Mesenteric fat pad (tissue), 1 donor: Measurements from ENCODE around the gene MEIS2. TPM values are rescaled to one million over a fixed set of nuclear protein-coding genes. Genes with fewer than 3 reads are reported as not detected.

Experiments
- DNase-seq: peaks from one replicate; pipeline ENCODE4 v3.0.0-alpha.2; 2020; ENCODE audit warnings: low spot score
- total RNA-seq: library from RNA; stranded (reverse); fragmentation: NEBNext Ultra II Directional; extraction: Animal tissue kit (Norgen Biotek cat#: 25700); gene quantifications from one replicate; pipeline ENCODE4 v1.2.1, GENCODE V29; 2021
- donor health status: DM: yes; HTN: yes; CAD: no.

MEIS2 gene
- total RNA-seq, 1 donor from 2014 or later = 21.5 TPM

DNA sequence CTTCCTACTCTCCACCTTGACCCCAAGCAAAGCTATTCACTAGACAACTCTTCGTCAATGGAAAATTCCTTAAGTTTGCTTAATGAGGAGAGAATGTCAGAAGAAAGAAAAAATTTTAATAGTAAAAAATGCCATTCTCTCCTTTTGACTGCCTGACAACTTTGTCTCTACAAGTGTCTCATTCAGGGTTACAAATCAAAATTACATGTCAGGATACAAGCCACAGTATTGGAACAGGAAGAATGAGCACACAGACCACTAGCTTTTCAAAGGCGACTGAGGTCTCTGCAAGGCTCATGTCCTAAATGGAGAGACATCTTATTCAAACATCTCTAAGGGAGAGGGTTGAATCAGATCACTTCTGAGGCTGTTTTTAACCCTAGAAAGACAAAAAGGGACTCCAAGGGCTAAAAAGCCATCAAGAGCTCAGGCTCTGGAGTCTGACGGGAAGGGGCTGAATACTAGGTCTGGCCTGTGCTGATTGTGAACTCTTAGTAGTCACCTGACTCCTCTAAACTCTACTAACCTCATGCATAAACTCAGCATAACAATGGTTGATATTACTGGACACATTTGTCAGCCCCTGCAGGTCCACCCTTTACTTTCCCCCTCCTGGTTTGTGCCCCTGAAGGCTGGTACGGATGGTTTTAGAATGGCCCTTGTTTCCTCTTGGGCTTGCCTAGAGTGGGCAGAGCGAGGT lies 12.8 kb upstream of the MEIS2 start:
- no peak for DNase-seq

GRCh38 chr15:37112171-37112570 lies 11.8 kb upstream of the MEIS2 start:
- no peak for DNase-seq

GRCh38 chr15:37111427-37111717 lies 11.0 kb upstream of the MEIS2 start:
- DNase-seq = no peak

DNA sequence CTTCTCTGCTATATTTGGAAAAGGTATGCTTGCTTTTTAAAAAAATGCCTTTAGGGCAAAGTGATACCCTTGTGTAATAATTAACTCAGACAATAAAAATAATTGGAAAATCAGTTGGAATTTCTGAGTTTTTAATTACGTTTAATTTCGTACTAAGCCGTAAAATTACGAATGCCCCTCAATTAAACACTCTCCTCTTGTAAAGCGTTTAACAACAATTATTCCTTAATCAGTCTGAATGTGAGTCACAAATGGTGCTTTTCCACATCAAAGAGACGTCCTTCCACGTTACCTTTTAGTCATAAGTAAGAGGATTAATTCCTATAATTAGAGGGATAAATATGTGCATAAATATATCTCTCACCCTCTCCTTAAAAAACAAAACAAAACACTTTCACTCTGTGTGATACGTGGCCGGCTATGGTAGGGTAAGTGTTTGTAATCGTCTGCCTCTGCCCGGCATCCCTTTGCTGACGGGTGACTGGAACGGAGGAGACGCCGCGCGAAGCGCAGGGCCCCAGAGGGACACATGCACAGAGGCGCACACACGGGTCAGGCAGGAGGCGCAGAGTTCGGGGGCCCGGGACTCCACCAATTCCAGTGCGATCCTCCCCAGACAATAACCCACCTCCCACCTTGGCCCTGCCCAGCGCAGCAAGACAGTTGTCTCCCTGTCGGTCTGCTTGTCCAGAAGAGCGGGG lies 9.7 kb upstream of the MEIS2 start:
- DNase-seq = no peak

DNA sequence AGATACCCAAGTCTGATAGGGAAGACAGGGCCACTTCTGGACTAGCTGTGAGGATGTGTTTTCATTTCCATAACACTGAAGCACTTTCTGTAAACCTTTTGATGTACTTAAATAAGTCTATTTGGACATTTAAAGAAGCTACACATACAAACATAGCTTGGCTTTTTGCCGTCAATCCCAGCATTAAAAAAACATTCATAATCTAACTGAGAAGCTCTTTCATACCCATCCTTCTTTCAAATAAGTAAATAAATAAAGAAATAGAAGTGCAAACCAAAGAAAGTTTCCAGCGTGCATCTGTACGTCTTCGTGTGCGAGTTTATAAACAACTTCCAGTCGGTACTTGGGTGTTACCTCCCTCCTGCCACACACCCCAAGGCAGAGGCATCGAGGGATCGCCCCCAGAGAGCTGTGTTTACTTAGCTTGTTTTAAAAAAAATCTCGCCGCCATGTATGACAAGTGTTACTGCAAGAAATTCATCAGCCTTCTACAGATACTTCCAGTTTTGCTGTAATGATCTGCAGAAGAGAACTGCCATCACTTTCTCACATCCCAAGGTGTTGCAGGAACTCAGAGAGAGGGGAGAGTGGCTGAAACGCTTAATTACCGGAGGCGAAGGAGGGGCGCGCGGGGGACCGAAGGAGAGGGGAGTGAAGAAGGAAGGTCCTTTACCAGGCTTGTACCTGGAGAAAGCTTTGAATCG lies 9.0 kb upstream of the MEIS2 start:
- DNase-seq = no peak

DNA sequence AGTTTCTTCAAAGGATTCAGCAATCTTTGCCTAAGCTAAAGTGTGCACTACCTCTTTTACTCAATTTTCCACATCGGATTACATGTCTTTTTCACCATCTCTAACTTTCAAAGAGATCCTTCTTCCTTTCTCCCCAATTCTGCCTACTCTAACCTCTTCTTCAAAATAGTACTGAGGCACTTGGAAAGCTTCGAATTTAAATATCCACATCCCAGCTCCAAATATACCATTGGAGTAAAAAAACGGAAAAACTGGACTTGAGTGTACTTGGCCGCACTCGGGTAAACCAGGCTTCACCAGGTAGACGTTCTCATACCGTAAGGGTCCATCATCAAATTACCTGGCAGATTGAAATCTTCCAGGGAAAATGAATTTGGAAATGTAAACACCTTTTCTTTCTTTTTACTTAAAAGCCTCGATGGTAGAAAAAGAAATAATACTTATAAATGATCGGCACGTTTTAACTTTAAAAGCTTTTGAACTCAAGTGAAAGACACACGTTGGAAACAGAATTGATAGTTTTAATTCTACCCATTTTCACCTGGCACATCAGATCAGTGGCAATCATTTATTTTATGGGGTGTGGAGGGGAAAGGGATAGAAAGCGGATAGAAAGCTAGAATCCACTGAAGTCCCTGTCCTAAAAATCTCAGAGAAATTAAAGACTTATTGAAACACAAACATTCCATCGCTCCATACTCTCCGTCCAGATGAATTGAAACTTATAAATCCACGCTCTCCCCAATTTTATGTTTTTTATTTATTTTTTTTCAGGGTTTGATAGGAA lies 8.2 kb upstream of the MEIS2 start:
- DNase-seq = no peak

GRCh38 chr15:37107744-37108380 lies 7.5 kb upstream of the MEIS2 start:
- DNase-seq = no peak

- DNase-seq = no peak
Measured at GRCh38 chr15:37107071-37107743, 6.9 kb upstream of the MEIS2 start.

DNA sequence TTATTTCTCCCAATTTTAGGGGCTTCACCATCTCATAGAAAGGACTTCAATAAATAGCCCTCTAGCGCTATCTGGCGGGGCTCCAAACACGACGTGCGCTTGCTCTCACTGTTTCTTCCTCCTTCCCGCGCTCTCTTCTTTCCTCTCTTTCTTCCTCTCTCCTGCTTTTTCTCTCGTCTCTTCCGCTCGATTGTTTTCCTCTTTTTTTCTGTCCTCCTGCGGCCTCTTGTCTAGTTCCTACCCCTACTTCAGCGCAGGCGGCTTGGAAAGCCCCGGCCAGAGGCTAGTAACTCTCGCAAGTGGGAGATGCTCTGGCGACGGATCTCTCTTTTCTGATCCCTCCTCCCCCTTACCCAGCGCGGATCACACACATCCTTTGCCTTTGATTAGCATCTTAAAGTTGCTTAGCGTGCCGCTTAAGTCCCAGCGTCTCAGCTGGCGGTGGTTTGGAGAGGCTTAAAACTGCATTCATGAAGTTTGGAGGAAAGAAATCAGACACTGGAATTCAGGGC lies 6.2 kb upstream of the MEIS2 start:
- DNase-seq = no peak

DNA sequence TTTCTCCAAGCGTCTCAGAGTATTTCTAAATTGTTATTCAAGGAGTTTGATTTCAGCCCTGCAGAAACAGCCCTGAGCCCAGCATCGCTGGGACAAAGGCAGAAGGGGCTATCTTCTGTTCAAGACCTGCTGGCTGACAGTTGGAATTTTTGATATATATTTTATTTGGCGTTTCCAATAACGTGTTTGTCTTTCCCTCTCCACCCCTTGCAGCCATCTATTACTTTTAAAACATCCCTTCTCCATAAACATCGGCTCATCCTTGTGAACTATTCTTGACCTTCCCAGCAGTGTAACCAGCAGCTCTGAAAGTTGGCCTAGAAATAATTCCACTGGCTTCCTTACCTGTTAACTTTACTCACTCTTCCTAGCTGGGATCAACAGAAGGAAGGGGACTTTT lies 5.5 kb upstream of the MEIS2 start:
- no peak for DNase-seq

- DNase-seq = no peak
Measured at GRCh38 chr15:37105029-37105428, 4.7 kb upstream of the MEIS2 start.

- DNase-seq = no peak
Measured at GRCh38 chr15:37104424-37104981, 4.2 kb upstream of the MEIS2 start.

- no peak for DNase-seq
Measured at GRCh38 chr15:37103475-37104423, 3.4 kb upstream of the MEIS2 start.

DNA sequence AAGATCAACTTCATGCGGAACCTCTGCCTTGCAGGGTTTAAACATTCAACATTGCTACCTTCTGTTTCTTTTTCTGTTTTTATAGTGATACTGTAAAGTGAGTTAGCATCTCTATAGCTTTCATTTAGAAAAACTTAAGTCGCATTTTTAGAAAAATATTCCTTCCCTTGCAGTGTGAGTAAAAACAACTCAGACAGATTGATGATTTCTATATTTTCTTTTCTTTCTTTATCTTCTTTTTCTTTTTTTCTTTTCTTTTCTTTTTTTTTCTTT lies 2.8 kb upstream of the MEIS2 start:
- no peak for DNase-seq

DNA sequence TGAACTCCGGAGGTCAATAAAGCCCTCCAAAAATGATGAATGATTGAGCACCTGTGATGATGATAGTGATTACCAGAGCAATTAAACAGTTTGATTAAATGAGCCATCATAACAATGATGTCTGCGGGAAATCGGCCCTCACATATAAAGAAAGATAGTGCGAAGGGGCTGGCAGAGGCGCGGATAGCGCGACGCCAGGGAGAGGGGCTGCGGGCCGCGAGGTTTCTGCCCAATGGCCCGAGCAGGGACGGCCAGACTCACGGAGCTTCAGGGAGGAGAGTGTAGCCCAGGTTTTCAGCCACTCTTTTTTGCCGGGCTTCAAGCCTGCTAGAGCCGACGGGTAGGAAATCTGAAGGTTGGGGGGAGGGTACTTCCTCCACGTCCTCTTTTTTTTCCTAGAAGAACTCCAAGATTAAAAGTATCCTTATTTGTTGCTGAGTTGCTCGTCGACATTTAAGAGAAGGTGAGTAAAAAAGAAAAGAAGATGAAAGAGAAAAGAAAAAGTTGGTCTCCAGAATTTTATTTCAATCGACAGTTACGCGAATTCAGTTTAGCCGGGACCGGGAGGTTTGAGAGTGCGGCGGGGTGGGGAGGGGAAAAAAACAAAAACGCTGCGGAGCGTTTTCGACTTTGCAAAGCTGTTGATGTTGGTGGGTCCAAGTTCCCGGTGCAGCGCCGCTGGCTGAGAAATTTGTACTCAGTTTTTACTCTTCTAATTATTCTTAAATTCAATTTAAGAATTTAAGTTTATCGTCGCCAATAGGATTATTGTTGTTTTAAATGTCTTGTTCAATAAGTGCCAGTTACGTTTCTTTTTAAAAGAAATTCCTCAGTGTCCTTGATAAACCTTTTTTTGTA lies 2.2 kb upstream of the MEIS2 start:
- DNase-seq = no peak

DNA sequence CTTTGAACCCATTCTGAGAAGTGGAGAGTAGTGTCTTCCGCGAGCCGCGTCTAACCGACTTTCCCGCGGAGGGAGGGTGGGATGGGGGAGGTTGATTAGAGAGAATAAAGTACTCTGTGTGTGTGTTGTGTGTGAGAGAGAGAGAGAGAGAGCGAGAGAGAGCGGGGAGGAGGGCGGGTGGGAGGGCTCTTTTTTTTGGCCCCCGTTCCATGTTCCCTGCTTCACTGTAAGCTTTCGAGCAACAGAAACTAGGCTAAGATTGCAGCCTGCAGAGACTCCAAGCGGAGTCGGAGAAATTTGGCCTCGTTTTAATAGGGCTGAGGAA lies 1.6 kb upstream of the MEIS2 start:
- DNase-seq = no peak

DNA sequence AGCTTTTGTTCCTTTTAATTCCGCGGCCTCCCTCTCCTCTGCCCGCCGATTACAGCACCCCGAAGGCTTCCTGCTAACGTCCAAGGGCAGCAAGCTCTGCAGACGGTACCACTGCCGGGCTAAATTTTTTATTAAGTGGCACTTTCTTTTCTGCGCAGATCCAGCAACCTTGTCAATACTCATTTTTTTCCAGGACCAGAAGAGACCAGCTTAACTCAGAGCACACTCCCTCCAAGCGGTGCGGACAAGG lies 542 bp upstream of the MEIS2 start:
- DNase-seq = no peak

GRCh38 chr15:37099319-37100108 lies 835 bp downstream of the MEIS2 start:
- no peak for DNase-seq
